GM11168 (cell line): ENCODE results near the gene SCN1A.
"Not testable (repeated sequence)": the region's sequence is repeated elsewhere in the genome, so short reads cannot be mapped to it uniquely, and the experiment has no call there.

ENCODE experiments used
- in situ Hi-C: fragments of 300-500 bp; cut with MboI; formaldehyde crosslinking; loops from one replicate; pipeline ENCODE4 v1.12.0; 2022; ENCODE audit warnings: low sequenced_read_pairs; ENCODE audit not compliant: unreplicated experiment

SCN1A gene

DNA sequence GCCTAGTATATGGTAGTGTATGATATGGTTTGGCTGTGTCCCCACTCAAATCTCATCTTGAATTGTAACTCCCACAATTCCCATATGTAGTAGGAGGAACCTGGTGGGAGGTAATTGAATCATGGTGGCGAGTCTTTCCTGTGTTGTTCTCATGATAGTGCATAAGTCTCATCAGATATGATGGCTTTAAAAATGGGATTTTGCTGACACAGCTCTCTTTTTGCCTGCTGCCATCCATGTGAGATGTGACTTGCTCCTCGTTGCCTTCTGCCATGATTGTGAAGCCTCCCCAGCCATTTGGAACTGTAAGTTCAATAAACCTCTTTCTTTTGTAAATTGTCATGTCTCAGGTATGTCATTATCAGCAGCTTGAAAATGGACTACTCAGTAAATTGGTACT, 9.5 kb upstream of the SCN1A start:
- in situ Hi-C loops: no loop called here

DNA sequence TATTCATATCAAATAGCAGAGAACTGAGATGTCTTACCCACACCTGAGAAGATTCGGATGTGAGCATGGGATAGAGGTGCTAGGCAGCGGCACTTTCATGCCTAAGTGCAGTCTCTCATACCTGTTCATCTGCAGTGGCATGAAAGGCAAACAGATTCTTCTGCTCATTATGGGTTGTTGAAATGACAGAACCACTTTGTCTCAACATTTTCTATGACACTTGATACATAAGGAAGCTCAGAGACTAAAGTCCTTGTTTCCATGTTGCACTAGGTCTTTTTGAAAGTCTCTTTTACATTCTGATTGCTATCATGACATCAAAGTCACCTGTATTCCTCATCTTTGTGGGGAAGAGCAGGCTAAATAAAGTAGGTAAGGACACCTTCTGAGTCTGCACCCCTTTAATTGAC, 8.0 kb upstream of the SCN1A start:
- in situ Hi-C loops: no loop called here

DNA sequence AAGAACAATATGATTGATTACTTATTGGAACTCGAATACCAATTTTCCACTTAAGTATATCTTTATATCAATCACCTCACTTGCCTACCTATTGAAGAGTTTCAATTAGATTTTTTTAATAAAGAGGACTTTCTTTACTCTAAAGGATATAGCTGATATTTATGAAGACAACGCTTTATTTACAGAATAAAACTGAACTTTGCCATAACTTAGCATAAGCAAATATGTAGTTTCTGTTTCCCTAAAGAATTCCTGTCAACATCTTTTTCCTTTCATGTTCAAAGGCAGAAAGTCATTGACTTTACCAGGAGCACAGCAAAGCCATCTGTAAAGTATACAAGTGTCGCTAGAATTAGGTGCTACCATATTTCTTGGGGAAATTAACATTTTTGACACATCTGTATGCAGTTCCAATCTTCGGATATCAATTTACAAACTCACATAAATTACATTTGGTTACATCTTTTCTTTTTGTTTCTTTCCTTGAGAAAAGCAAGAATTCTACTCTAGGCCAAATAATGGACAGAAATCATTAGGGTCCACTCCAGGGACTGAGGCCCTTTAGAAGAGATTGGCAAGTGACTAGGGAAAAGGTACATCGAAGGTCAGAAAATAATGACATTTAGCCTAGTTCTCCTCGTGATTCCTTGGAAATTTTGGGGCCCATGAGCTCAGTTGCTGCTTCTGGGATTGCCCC, 7.5 kb upstream of the SCN1A start:
- in situ Hi-C loops: no loop called here

DNA sequence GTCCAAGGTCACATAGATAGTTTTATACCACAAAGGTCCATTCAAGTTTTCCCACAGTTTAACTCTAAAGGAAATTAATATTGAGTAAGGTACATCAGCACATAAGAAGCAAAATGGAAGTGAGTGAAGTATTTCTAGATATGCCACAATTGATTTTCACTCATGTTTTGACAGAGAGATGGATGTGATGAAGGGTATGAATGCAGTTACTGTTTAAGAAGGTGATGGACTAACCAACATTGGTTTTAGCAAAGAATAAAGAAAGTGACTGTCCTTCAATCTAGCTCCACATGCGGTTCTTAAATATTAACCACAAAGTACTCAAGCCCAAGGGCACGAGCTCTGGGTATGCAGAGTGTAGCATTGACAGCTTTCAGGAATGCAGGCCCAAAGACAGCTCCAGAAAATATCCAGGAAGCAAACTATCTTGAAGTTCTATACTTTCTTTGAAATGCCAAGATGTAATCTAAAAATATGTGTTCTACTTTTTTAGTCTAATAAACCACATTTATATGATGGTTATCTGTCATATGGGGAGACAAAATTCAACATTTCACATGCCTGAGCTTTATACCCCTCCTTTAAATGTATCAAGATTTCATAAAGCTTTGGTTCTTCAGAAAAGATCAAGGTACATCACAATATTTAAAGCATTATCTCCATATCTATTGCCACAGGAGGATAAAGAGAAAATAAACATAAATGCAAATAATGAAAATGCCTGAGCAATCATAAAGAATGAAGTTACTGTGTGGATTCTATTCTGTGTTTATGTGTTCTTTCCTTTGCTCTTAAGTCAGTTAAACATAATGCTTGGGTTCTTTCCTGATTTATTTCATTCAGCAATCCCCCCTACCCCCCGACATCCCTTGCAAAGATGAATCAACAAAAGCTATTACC, 6.7 kb upstream of the SCN1A start:
- in situ Hi-C loops: no loop called here

GRCh38 chr2:166133653-166134052, 5.8 kb upstream of the SCN1A start:
- in situ Hi-C loops: no loop called here

DNA sequence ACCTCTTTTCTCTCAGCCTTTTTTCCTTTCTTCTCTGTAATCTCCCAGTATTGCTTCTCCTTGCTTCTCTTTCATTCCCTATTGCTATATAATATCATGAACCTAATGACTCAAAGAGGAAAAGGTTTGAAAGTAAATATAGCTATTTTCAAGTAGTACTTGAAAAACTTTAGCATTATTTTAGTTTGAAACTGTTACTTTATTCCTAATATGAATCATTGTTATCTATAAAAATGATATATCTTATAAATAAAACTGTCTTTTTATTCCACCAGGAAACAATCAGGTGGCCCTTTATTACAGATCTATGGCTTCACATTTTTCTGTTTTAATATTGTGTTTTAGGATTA, 311 bp upstream of the SCN1A start:
- in situ Hi-C loops: no loop called here

DNA sequence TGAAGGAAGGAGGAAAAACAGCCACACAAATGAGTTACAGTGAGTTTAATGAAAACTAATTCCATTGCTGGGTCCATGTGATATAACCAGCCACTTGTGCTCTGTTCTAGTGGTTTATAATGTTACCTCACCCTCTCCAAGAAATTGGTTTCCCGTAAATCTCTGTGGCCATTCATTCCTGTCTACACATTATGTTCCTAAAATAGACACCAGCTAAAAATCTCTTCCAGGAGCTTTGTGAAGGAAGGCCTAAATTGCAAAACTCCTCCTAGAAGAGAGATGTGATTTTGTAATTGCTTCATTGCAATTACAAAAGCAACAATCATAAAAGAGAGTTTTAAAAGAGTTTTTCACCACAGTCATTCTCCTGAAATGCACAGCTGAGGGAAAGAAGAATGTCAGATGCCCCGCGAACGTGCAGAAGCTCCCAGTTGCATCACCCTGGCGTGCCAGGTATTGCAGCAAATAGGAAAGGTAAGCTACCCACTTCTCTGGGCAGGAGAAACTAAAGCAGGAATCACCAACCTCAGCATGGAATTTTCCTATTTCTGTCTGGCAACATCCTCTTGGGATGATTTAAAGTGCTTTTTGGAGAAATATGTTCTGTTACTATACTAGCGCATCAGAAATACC, 1.7 kb downstream of the SCN1A start:
- in situ Hi-C loops: no loop called here

DNA sequence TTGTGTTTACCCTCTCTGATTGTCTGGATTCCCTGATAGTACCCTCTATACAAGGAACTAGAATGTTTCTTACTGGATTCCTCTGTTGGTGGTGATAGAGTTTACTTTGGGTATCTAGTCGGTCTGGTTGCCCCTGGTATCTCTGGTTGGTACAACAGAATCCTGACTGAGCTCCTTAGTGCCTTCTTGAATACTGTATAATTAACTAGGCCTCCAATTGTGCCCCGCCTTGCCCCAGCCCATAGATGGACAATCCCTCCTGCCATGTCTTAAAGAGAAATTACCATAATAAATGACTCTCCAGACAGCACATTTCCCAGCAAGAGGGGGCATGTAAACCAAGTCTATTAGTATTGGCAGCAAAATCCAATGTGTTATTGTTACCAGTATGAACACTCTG, 2.3 kb downstream of the SCN1A start:
- in situ Hi-C loops: no loop called here

- in situ Hi-C loops: no loop called here
Measured at GRCh38 chr2:166118180-166118579, 9.6 kb downstream of the SCN1A start.

GRCh38 chr2:166117491-166117890, 10.3 kb downstream of the SCN1A start:
- in situ Hi-C loops: no loop called here

GRCh38 chr2:166115589-166115988, 12.2 kb downstream of the SCN1A start:
- in situ Hi-C loops: no loop called here

- in situ Hi-C loops: no loop called here
Measured at GRCh38 chr2:166112193-166112605, 15.6 kb downstream of the SCN1A start.

GRCh38 chr2:166106431-166107015, 21.3 kb downstream of the SCN1A start:
- in situ Hi-C loops: no loop called here

GRCh38 chr2:166104773-166105172, 23.0 kb downstream of the SCN1A start:
- in situ Hi-C loops: no loop called here

DNA sequence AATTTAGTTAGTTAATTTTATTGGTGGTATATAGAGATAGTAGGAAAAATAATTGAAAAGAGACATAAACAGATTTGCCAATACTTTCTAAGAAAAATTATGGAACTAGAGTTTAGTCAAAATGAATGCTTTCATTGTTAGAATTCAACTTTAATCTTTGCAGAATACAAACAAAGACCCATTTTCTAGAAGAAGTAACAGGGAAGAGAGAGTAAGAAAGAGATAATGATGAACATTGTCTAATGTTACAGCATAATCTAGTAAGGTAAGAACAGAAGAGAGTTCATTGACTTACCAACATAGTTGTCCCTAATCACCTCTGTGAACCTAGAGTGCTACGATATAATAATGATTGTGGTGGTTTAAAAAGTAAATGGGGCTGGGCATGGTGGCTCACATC, 23.7 kb downstream of the SCN1A start:
- in situ Hi-C loops: no loop called here

GRCh38 chr2:166103277-166103676, 24.5 kb downstream of the SCN1A start:
- in situ Hi-C loops: not testable (repeated sequence)

DNA sequence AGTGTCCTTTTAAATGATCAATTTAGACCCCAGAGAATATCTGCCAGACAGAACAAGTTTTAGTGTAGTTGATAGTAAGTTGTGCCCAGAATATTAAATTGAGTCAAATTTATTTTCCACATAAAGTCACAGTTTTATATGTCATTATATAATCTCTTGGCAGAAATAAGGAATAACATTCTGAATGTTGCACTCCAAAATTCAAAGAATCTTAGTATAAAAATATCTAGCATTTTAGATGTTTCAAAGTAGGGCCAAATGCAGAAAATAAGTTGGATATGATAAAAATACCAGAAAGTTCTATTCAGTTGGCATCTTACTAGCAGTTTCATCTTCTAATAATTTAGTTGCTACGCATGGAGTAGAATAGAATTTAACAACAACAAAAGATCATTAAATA, 33.5 kb downstream of the SCN1A start:
- in situ Hi-C loops: no loop called here

GRCh38 chr2:166092889-166093288, 34.9 kb downstream of the SCN1A start:
- in situ Hi-C loops: no loop called here

- in situ Hi-C loops: no loop called here
Measured at GRCh38 chr2:166091439-166091838, 36.4 kb downstream of the SCN1A start.

DNA sequence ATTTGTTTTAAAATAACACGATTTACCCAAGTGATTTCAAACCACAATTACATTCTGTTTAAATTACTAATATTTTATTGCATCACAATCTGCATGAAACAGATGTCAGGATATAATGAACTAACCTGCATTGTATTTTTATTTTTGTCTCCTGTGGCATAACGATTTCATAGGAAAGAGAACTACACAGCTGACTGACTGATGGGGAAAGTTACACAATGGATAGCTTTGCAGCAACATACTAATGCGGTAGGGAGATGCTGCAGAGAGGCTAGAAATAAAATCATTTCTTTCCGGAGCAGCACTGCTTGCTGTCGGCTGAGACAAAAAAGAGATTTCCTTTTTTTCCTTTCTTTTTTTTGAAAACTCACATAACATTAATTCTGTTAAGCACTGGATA, 36.9 kb downstream of the SCN1A start:
- in situ Hi-C loops: no loop called here

- in situ Hi-C loops: no loop called here
Measured at GRCh38 chr2:166090346-166090745, 37.5 kb downstream of the SCN1A start.
